Measurements from ENCODE around the gene PCDH9. TPM values are rescaled to one million over a fixed set of nuclear protein-coding genes. Genes with fewer than 3 reads are reported as not detected.

The PCDH9 gene
- total and polyA plus RNA-seq, 7 experiments from 2014 or later, result 0.08 to 1.3 (median 0.21) TPM

- Histone ChIP-seq H3K27me3 (ENCODE audit: control insufficient read depth in 2 of 2, insufficient read depth in 2 of 2, low read length in 2 of 2) (no peaks in the 10 kb centered on the region), H3K27ac (ENCODE audit: low read depth, low read length) (no peak overlapping the region), H3K9me3 (ENCODE audit: control insufficient read depth in 2 of 3, low read length in 3 of 3) (no peaks in the 10 kb centered on the region), H3K4me1 (ENCODE audit: control insufficient read depth in 2 of 2, insufficient read depth in 2 of 2, low read length in 2 of 2) (no peaks in the 10 kb centered on the region), H3K4me3 (ENCODE audit: low read length) (no peak overlapping the region), H3K36me3 (ENCODE audit: control insufficient read depth in 2 of 3, insufficient read depth in 3 of 3, low read length in 3 of 3) (no peaks in the 10 kb centered on the region)
- Mint-ChIP-seq H3K27me3 (no peaks in the 10 kb centered on the region), H3K36me3 (no peaks in the 10 kb centered on the region), H3K4me1 (no peaks in the 10 kb centered on the region), H3K27ac (no peak overlapping the region), H3K4me3 (no peak overlapping the region), H3K9me3 (peaks cover 0 to 12% (median 1%) of the 10 kb centered on the region in 11 donors)
- no peak for ATAC-seq
- DNase-seq, result no peak
- ChIA-PET POLR2A (no interaction called here), CTCF (no interaction called here)
- intact Hi-C loops (cut with micrococcal nuclease), result no loop called here
Measured at GRCh38 chr13:66537417-66537816, 692.7 kb downstream of the PCDH9 start.

GRCh38 chr13:66536746-66537145 is 693.4 kb downstream of the PCDH9 start:
- no peak for DNase-seq
- ChIA-PET CTCF (interaction anchor here (0.6 kb wide), 1 partner anchor 749 kb away, joined by 3 read pairs; no protein-coding TSS in a partner anchor), POLR2A (no interaction called here)
- H3K4me1 Mint-ChIP-seq, result no peaks in the 10 kb centered on the region
- Histone ChIP-seq H3K27ac (ENCODE audit: low read depth, low read length) (no peak overlapping the region), H3K9me3 (ENCODE audit: control insufficient read depth in 2 of 3, low read length in 3 of 3) (no peaks in the 10 kb centered on the region), H3K27me3 (ENCODE audit: control insufficient read depth in 2 of 2, insufficient read depth in 2 of 2, low read length in 2 of 2) (no peaks in the 10 kb centered on the region), H3K4me1 (ENCODE audit: control insufficient read depth in 2 of 2, insufficient read depth in 2 of 2, low read length in 2 of 2) (no peaks in the 10 kb centered on the region), H3K4me3 (ENCODE audit: low read length) (no peak overlapping the region), H3K36me3 (ENCODE audit: control insufficient read depth in 2 of 3, insufficient read depth in 3 of 3, low read length in 3 of 3) (no peaks in the 10 kb centered on the region)
- no peak overlapping the region for H3K27ac Mint-ChIP-seq
- ATAC-seq, result no peak
- H3K27me3 Mint-ChIP-seq, result no peaks in the 10 kb centered on the region
- intact Hi-C loops (cut with micrococcal nuclease), result no loop called here
- H3K9me3 Mint-ChIP-seq, result peaks cover 0 to 12% (median 1%) of the 10 kb centered on the region in 11 donors
- no peak overlapping the region for H3K4me3 Mint-ChIP-seq
- H3K36me3 Mint-ChIP-seq, result no peaks in the 10 kb centered on the region

- Mint-ChIP-seq H3K4me3 (no peak overlapping the region), H3K36me3 (no peaks in the 10 kb centered on the region), H3K4me1 (no peaks in the 10 kb centered on the region), H3K9me3 (peaks cover 0 to 12% (median 0%) of the 10 kb centered on the region in 11 donors), H3K27ac (no peak overlapping the region), H3K27me3 (no peaks in the 10 kb centered on the region)
- Histone ChIP-seq H3K27ac (ENCODE audit: low read depth, low read length) (no peak overlapping the region), H3K9me3 (ENCODE audit: control insufficient read depth in 2 of 3, low read length in 3 of 3) (no peaks in the 10 kb centered on the region), H3K4me1 (ENCODE audit: control insufficient read depth in 2 of 2, insufficient read depth in 2 of 2, low read length in 2 of 2) (no peaks in the 10 kb centered on the region), H3K27me3 (ENCODE audit: control insufficient read depth in 2 of 2, insufficient read depth in 2 of 2, low read length in 2 of 2) (no peaks in the 10 kb centered on the region), H3K4me3 (ENCODE audit: low read length) (no peak overlapping the region), H3K36me3 (ENCODE audit: control insufficient read depth in 2 of 3, insufficient read depth in 3 of 3, low read length in 3 of 3) (no peaks in the 10 kb centered on the region)
- no peak for ATAC-seq
- ChIA-PET POLR2A (no interaction called here), CTCF (no interaction called here)
- intact Hi-C loops (cut with micrococcal nuclease), result no loop called here
- DNase-seq, result no peak
Measured at GRCh38 chr13:66534561-66534960, 695.6 kb downstream of the PCDH9 start.

GRCh38 chr13:66532845-66533244 is 697.3 kb downstream of the PCDH9 start:
- H3K27ac ChIP-seq (ENCODE audit: low read depth, low read length), result no peak overlapping the region
- H3K9me3 ChIP-seq (ENCODE audit: control insufficient read depth in 2 of 3, low read length in 3 of 3), result no peaks in the 10 kb centered on the region
- DNase-seq (no peak), ATAC-seq (no peak)
- no peaks in the 10 kb centered on the region for H3K36me3 ChIP-seq (ENCODE audit: control insufficient read depth in 2 of 3, insufficient read depth in 3 of 3, low read length in 3 of 3)
- H3K4me1 ChIP-seq (ENCODE audit: control insufficient read depth in 2 of 2, insufficient read depth in 2 of 2, low read length in 2 of 2), result no peaks in the 10 kb centered on the region
- intact Hi-C loops (cut with micrococcal nuclease), result no loop called here
- Mint-ChIP-seq H3K4me3 (no peak overlapping the region), H3K27ac (no peak overlapping the region), H3K4me1 (no peaks in the 10 kb centered on the region), H3K36me3 (no peaks in the 10 kb centered on the region), H3K9me3 (peaks cover 0 to 5% (median 0%) of the 10 kb centered on the region in 11 donors), H3K27me3 (no peaks in the 10 kb centered on the region)
- CTCF ChIA-PET, result no interaction called here
- POLR2A ChIA-PET, result no interaction called here
- no peaks in the 10 kb centered on the region for H3K27me3 ChIP-seq (ENCODE audit: control insufficient read depth in 2 of 2, insufficient read depth in 2 of 2, low read length in 2 of 2)
- no peak overlapping the region for H3K4me3 ChIP-seq (ENCODE audit: low read length)

GRCh38 chr13:66532146-66532545 is 698.0 kb downstream of the PCDH9 start:
- H3K27me3 Mint-ChIP-seq, result no peaks in the 10 kb centered on the region
- POLR2A ChIA-PET, result no interaction called here

GRCh38 chr13:66530686-66531085 is 699.5 kb downstream of the PCDH9 start:
- no peak overlapping the region for H3K4me3 ChIP-seq (ENCODE audit: low read length)
- intact Hi-C loops (cut with micrococcal nuclease), result no loop called here
- H3K27ac ChIP-seq (ENCODE audit: low read depth, low read length), result no peak overlapping the region
- H3K9me3 Mint-ChIP-seq, result peaks cover 0 to 5% (median 0%) of the 10 kb centered on the region in 11 donors
- no peaks in the 10 kb centered on the region for H3K4me1 ChIP-seq (ENCODE audit: control insufficient read depth in 2 of 2, insufficient read depth in 2 of 2, low read length in 2 of 2)
- no peaks in the 10 kb centered on the region for H3K9me3 ChIP-seq (ENCODE audit: control insufficient read depth in 2 of 3, low read length in 3 of 3)
- no peaks in the 10 kb centered on the region for H3K27me3 Mint-ChIP-seq
- H3K36me3 Mint-ChIP-seq, result no peaks in the 10 kb centered on the region
- H3K4me1 Mint-ChIP-seq, result no peaks in the 10 kb centered on the region
- no peaks in the 10 kb centered on the region for H3K36me3 ChIP-seq (ENCODE audit: control insufficient read depth in 2 of 3, insufficient read depth in 3 of 3, low read length in 3 of 3)
- no peak overlapping the region for H3K27ac Mint-ChIP-seq
- no peak for DNase-seq
- POLR2A ChIA-PET, result no interaction called here
- no peak overlapping the region for H3K4me3 Mint-ChIP-seq
- CTCF ChIA-PET, result no interaction called here
- H3K27me3 ChIP-seq (ENCODE audit: control insufficient read depth in 2 of 2, insufficient read depth in 2 of 2, low read length in 2 of 2), result no peaks in the 10 kb centered on the region
- no peak for ATAC-seq

More at GRCh38 chr13:66532146-66532545, 698.0 kb downstream of the PCDH9 start:
- Histone ChIP-seq H3K4me3 (ENCODE audit: low read length) (no peak overlapping the region), H3K27me3 (ENCODE audit: control insufficient read depth in 2 of 2, insufficient read depth in 2 of 2, low read length in 2 of 2) (no peaks in the 10 kb centered on the region), H3K36me3 (ENCODE audit: control insufficient read depth in 2 of 3, insufficient read depth in 3 of 3, low read length in 3 of 3) (no peaks in the 10 kb centered on the region), H3K4me1 (ENCODE audit: control insufficient read depth in 2 of 2, insufficient read depth in 2 of 2, low read length in 2 of 2) (no peaks in the 10 kb centered on the region), H3K9me3 (ENCODE audit: control insufficient read depth in 2 of 3, low read length in 3 of 3) (no peaks in the 10 kb centered on the region), H3K27ac (ENCODE audit: low read depth, low read length) (no peak overlapping the region)
- Mint-ChIP-seq H3K9me3 (peaks cover 0 to 5% (median 0%) of the 10 kb centered on the region in 11 donors), H3K27ac (no peak overlapping the region), H3K36me3 (no peaks in the 10 kb centered on the region), H3K4me1 (no peaks in the 10 kb centered on the region), H3K4me3 (no peak overlapping the region)
- CTCF ChIA-PET, result no interaction called here
- intact Hi-C loops (cut with micrococcal nuclease), result no loop called here
- no peak for ATAC-seq
- no peak for DNase-seq

- ChIA-PET CTCF (no interaction called here), POLR2A (no interaction called here)
- no peaks in the 10 kb centered on the region for H3K36me3 Mint-ChIP-seq
- intact Hi-C loops (cut with micrococcal nuclease), result no loop called here
- no peaks in the 10 kb centered on the region for H3K36me3 ChIP-seq (ENCODE audit: control insufficient read depth in 2 of 3, insufficient read depth in 3 of 3, low read length in 3 of 3)
- no peak overlapping the region for H3K4me3 Mint-ChIP-seq
- H3K27me3 Mint-ChIP-seq, result no peaks in the 10 kb centered on the region
- DNase-seq, result no peak
- no peaks in the 10 kb centered on the region for H3K27me3 ChIP-seq (ENCODE audit: control insufficient read depth in 2 of 2, insufficient read depth in 2 of 2, low read length in 2 of 2)
- H3K27ac Mint-ChIP-seq, result no peak overlapping the region
- no peaks in the 10 kb centered on the region for H3K9me3 ChIP-seq (ENCODE audit: control insufficient read depth in 2 of 3, low read length in 3 of 3)
- H3K4me3 ChIP-seq (ENCODE audit: low read length), result no peak overlapping the region
- H3K9me3 Mint-ChIP-seq, result peaks cover 0 to 9% (median 0%) of the 10 kb centered on the region in 11 donors
- H3K27ac ChIP-seq (ENCODE audit: low read depth, low read length), result no peak overlapping the region
- no peaks in the 10 kb centered on the region for H3K4me1 Mint-ChIP-seq
- no peak for ATAC-seq
- no peaks in the 10 kb centered on the region for H3K4me1 ChIP-seq (ENCODE audit: control insufficient read depth in 2 of 2, insufficient read depth in 2 of 2, low read length in 2 of 2)
Measured at GRCh38 chr13:66530158-66530557, 700.0 kb downstream of the PCDH9 start.
